ENCODE data around the gene BTRC.

DNA sequence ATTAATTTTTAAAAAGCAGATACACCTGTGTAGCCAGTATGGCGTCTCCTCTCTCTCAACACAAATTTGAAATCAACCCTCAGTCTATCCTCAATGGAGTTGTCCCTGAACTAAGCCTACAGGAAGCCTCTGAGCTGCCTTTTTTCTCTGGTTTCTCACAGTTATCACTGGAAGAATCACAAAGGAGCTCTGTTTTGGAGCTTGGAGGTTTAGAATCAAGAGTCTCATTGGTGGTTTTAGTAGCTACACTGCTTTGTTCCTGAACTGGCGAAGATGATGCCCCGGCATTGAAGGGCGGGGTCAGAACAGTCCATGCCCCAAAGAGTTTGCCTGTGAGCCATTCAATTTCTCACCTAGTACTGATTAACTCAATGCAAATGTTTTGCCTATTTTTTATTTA is 16.1 kb upstream of the BTRC start:
- TF ChIP-seq POLR2AphosphoS5 (IDR thresholded peaks at IDR 0.05) = no peak
- TF ChIP-seq, protein P1, sequence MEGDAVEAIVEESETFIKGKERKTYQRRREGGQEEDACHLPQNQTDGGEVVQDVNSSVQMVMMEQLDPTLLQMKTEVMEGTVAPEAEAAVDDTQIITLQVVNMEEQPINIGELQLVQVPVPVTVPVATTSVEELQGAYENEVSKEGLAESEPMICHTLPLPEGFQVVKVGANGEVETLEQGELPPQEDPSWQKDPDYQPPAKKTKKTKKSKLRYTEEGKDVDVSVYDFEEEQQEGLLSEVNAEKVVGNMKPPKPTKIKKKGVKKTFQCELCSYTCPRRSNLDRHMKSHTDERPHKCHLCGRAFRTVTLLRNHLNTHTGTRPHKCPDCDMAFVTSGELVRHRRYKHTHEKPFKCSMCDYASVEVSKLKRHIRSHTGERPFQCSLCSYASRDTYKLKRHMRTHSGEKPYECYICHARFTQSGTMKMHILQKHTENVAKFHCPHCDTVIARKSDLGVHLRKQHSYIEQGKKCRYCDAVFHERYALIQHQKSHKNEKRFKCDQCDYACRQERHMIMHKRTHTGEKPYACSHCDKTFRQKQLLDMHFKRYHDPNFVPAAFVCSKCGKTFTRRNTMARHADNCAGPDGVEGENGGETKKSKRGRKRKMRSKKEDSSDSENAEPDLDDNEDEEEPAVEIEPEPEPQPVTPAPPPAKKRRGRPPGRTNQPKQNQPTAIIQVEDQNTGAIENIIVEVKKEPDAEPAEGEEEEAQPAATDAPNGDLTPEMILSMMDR (IDR thresholded peaks at IDR 0.05) = no peak

All from sigmoid colon (tissue), 4 donors.